Measurements from ENCODE around the gene DPCD.
"Not testable (repeated sequence)": the region's sequence is repeated elsewhere in the genome, so short reads cannot be mapped to it uniquely, and the experiment has no call there.

Gene DPCD

GRCh38 chr10:101624526-101625102 is 36.5 kb downstream of the DPCD start:
- no peak for DNase-seq

GRCh38 chr10:101625821-101626412 is 37.8 kb downstream of the DPCD start:
- no peak for DNase-seq

- no peak for DNase-seq
Measured at GRCh38 chr10:101629837-101630632, 41.9 kb downstream of the DPCD start.

DNA sequence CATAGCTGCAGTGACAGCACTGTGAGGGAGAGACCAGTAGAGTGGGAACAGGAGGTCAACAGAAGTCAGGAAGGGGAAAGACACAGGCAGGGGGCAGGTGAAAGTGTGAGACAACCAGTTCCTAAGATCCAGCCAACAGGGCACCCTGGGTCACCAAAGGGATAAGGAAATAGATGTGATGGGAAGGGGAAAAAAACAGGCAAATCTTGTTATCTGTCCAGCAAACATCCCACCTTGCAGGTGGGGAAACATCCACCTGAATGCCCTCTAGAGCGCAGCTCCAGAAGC is 42.5 kb downstream of the DPCD start:
- DNase-seq = no peak

GRCh38 chr10:101631821-101632475 is 43.8 kb downstream of the DPCD start:
- DNase-seq = no peak

GRCh38 chr10:101633510-101633909 is 45.4 kb downstream of the DPCD start:
- DNase-seq = not testable (repeated sequence)

DNA sequence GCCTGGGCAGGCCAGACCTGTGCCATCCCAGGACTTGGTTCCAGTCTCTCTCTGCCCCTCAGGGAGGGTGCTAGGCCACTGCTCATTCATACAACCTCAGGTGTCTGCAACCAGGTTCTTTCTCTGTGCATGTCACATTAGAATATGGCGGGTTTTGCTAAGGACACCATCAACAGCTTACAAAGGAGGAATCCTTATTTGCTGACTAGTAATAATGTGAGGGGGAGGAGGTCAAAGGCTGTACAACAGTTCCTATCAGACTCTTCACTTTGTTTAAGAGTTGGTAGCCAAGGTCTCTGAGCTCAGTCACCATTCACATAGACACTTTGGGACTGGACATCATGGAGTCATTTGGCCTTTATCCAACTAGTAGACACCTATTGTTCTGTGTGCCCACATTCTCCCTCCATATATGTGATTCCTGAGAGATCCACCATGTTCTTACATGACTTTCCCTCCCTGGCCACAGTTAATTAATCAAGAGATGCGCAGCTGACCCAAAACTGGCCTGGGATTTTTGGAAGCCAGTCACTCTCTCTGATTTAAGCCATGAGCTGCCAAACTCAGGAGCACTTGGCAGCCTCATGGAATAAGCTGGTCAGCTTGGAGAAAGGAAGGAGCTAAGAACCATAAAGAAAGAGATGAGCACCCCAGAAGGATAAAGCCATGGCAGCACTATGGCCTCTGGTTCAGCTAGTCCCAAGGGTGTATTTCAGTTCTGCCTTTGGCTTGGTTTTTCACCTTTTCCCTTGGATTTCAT is 51.2 kb downstream of the DPCD start:
- no peak for DNase-seq

DNA sequence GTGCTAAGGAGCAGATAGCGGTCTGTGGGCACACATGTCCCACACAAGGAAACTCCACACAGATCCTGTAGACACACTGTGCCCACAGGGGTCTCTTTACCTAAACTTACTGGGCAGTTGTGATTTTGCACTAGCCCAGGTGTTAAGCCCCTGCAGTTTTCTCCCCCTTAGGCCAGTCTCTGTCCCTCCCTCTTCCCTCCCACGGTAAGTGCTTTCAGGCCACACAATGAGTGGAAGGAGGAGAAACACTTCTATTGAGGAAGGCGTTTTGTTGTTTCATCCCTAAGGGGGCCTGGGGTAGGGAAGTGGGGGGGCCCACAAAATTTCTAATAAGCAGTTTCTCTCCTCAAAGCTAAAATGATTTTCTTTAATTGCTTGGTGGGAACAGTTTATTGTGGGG is 55.4 kb downstream of the DPCD start:
- no peak for DNase-seq

DNA sequence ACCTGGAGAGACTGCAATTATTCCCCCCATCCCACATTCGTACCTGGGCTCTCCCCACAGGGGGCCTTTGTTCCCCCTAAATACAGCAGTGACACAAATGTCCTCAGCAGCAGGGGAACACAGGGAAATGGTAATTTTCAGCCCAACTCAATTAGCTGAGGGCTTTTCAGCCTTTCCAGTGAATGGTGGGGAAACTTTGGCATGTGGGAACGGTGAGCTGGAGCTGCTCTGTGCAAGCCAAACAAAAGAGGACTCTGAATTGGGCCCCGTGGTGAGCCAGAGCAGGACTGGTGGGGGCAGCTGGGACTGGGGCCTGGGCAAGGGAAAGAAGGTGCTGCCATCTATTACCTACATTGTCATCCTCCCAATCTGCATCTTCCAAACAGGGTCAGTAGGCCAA is 55.9 kb downstream of the DPCD start:
- DNase-seq = peak; percentile 24

DNA sequence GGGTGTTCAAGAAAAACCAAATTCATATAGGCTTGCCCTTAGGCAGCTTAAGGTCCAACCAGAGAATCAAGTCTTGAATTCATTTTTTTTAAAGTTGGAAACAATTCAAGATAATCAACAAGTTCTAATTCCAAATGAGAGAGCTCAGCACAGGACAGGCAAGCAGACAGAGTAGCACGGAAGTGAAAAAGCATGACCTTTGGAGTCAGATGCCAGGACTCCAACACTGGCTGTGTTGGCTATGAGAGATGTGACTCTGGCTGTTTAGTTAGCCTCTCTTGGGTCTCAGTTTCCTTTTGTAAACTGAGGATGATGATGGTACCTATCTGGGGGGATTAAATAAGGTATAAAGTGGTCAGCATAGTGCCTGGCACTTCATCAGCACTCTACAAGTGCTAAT is 57.5 kb downstream of the DPCD start:
- no peak for DNase-seq

- DNase-seq = no peak
Measured at GRCh38 chr10:101646364-101646763, 58.2 kb downstream of the DPCD start.

- no peak for DNase-seq
Measured at GRCh38 chr10:101647255-101647654, 59.1 kb downstream of the DPCD start.

GRCh38 chr10:101649525-101650085 is 61.5 kb downstream of the DPCD start:
- no peak for DNase-seq

DNA sequence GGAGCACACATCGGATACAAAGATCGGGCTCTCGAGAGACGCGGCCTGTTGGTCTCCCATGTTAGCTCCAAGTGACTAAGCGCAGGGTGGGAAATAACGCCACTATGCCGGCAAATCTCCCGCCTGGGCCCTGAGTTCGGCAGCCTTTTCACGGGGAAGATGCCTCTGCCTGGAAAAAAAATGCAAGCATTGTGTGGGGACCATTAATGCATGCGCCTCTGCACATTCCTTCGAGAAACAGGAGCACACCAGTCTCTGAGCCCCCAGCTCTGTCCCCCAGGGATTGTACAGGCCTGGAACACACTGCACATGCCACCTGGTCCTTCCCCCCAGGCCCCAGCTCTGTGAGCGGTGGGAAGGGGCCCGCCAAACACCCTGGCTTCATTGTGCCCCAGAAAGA is 62.7 kb downstream of the DPCD start:
- DNase-seq = no peak

DNA sequence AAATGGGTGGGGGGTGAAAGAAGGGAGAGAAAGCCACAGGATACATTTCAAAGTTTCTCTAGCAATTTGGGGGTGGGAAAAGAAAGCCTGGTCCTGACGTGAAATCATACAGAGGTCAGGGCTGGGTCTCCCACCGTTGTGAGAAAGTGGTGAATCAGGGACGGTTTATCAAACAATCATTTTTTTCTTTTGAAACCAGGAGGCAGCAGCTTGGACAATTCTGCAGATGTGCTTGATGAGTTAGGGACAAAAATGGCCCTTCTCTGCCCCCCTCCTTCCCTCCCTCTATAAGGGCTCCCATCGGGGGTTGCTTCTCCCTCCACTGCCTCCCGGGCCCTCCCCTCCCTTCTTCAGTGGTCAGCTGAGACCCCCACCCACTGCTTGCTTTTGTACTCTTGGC is 63.2 kb downstream of the DPCD start:
- DNase-seq = no peak

- DNase-seq = no peak
Measured at GRCh38 chr10:101653536-101653935, 65.4 kb downstream of the DPCD start.

DNA sequence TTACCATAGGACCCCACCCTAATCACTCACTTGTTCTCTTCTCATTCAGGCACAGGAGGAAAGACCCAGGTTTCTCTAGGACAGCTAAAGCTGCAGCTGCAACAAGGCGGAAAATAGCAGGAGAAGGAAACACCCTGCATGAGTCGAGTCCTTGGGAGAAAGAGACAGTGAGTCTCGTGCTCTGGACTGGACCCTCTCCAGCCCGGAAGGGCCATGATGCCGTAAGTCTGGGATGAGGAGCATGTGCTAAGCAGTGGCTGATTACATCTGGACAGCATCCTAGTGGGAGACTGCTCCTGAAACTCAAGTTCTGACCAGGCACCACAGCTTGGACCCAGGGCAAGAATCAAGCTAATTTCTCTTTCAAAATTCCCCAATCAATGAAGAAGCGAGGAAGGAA is 67.4 kb downstream of the DPCD start:
- DNase-seq = no peak

DNA sequence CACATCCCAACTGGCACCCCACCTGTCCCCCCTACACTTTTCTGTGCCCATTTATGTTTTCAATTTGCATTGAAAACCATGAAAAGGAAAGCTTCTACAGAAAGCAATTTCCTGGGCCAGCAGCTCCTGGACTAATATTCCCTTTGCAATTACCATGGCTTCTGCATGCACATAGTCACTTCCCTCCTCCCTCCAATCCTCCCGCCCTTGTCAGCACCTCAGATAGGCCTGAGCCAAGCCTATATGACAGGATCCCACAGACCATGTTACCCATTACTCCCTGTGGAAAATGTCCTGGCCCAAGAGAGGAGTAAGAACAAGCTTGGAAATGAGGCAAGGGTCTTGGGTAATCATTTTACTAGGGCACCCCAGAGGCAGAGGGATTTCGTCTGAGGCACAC is 68.8 kb downstream of the DPCD start:
- DNase-seq = no peak

GRCh38 chr10:101658975-101659374 is 70.9 kb downstream of the DPCD start:
- no peak for DNase-seq

All from NCI-H345 (cell line).